GM18873 (cell line): ENCODE data around the gene CLEC20A.
A peak's percentile ranks its signal among the peaks of the same experiment; 100 is the strongest.

Source experiments
- ATAC-seq: cut with Tn5 transposase; IDR thresholded peaks from one replicate; pipeline ENCODE4 v1.9.1; 2021; ENCODE audit warnings: mild to moderate bottlenecking, moderate library complexity, moderate number of reproducible peaks; ENCODE audit not compliant: unreplicated experiment, low FRiP score

The CLEC20A gene

DNA sequence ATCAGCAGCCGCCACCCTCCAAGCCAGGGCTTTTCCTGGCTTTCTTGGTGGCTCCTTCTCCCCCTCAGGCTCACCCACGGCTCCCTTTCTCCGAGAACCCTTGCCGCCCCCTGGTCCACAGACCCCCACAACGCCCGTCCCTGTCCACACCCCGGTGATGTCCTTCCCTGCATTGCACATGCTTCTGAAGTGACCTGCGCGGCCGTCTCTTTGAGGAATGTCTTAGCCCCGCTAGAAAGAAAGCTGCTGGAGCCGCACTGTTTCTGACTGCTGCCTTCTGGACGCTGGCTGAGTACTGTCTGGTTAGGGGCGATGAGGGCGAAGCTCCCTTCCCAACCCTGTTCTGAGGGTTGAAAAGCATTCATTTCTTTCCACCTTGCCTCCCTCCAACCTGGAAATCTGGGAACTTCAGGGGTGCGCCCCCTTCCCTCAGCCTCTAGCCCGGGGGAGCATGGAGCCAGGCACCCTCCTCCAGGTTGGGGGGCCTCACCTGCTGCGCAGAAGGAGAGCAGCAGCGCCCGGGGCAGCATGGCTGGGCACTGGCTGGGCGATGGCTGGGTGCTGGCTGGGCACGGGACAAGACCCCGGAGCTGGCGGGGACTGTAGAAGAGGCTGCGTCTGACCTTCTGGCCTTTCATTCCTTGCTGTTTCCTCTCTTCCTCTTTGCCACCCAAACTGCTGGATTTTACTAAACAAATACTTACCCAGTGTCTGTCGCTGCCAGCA is at the start of gene CLEC20A:
CLEC20A (minus strand) TSS at position 555 of the 726 bp plus-strand sequence; CDS start at position 530, 25 bp downstream.
- ATAC-seq = no peak

DNA sequence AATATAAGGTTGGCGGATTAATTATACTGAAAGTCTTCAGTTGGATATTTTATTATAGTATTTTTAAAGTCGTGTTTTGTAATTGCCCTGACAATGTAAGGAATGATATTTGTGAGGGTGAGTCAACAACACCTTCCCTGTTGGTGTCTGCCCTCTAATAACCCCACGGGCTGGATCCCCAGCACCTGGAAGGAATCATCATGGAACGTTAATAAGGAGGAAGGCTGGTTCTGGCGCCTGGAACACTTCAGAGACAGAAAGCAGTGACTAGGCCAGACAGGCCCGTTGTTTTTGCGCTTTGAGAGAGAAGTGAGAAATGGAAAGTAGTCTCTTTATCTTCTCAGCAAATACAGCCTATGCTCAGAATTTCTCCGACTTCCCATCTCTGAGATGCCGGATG is 47.8 kb upstream of the CLEC20A start:
- ATAC-seq = no peak

DNA sequence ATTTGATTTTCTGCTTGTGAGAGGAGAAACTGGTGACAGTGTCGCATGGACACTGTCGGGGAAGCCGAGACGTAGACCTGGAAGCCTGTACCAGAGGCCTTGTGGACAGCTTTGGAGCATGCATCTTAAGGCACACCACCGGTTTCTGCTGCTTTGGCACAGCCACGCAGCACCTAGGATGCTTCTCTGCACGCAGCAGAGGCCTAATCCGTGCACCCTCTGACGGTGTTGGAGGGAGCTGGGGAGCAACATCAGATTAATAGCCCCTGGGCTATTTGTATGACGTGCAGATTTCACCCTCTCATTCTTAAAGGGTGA is 46.5 kb upstream of the CLEC20A start:
- ATAC-seq = peak; percentile 25

DNA sequence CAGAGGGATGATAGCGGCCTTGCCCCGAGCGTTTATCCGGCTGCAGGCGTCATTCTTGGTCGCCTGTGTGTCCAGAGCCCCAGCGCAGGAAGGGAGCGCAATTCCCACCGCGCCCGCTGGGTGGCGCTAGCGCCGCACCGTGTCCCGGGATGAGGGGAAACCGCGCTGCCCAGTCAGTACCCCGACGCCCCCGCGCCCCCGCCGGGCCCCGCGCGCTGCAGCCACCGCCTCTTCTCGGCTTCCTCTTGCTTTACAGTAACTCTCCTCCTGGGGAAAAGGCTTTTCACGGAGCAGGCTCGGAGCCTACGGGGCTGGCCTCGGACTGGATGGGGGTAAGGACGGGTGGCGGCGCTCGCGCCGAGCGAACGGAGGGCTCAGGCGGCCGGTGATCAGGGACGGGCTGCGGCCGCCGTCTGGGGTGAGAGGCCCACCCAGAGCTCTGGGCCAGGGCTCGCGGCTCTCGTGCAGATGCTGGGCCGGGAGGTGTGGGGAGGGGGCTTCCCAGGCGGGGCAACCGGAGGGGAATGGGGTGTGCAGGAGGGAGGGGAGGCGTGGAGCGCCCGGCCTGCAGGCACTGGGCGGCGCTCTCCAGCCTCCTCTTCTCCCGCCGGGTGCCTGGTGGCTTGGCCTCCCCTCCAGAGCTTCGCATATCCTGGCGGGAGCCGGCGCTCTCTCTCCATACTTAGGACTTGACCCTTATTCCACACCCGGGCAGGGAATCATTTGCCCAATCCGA is 46.0 kb upstream of the CLEC20A start:
- peak; percentile 59 for ATAC-seq

DNA sequence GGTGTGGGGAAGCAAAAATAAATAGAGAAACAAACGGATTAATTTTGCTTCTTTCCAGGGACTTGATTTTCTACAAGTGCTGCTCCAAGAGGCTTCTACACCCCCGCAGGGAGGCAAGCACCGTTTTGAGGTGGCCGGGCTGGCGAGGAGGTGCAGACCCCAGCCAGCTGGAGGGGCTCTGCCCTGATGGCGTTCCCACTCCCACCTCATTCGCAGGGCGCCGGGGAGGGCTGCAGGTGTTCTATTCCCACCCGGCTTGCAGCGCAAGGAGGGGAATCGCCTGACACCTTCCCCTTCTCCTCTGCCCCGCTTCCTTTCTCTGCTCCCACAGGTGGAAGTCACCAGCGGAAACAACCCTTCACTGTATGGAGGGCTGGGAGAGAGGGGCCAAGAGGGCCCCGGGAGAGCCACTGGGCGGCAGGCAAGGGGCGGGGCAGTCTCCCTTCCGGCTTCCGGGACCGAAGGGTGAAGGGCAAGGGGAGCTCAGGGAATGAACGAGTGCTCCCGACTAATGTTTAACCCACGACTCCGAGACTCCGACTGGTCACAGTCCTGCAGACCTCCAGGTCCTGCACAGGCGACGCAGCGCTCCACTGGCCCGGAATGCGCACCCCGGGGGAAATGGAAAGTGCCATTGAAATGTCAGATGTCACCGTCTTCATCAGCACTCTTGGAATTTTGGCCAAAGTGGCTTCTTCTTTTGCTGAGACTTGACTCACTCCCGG is 45.2 kb upstream of the CLEC20A start:
- ATAC-seq = peak; percentile 45

DNA sequence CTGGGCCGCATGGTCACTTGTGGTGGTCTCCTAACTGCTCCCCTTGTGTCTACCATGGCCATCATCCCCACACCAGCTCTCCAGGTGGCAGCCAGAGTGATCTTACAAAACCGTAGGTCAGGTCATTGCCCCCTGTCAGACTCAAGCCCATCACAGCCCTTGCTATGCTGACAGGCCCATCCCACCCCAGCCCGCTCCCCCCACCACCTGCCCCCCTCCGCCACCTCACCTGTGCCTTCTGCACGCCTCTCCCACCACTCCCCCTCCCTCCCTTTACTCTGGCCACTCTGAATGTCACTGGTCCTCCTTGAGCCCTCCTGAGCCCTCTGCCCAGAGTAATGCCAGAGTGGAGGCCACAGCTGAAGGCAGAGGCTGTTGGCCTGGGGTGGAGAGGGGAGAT is 44.6 kb upstream of the CLEC20A start:
- ATAC-seq = no peak

DNA sequence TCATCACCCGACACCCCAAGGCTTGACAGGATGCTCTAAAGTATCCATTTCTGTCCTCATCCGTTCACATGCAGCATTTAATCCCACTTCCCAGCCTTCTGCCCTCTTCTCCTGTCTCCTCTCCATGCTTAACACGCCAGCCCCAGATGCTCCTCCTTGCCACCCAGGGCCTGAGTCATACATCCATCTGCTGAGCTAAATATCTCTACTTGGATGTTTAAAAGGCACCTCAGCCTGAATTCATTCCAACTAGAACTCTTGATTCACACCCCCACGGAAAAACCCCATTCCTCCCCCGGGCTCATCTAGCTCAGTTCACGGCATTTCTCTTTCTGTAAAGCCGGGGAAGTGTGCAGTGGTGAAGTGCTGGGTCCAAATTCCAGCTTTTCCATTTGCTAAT is 43.9 kb upstream of the CLEC20A start:
- no peak for ATAC-seq

DNA sequence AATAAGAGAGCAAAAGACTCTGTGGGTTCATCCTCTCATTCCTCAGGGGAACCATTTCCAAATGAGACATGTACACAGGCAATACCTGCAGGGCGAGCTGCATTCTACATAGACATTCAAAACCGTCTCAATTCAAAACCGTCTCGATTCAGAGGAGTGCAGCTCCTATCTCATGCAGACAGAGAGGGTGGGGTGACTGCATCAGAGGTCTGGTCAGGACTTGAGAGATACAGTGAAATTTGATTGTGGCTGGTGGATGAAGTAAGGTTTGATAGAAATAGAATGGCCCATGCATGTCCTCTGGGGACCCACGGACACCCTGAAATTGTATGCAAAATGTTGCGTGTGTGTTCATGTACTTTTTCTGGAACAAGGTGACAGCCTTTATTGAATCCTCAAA is 43.4 kb upstream of the CLEC20A start:
- no peak for ATAC-seq

DNA sequence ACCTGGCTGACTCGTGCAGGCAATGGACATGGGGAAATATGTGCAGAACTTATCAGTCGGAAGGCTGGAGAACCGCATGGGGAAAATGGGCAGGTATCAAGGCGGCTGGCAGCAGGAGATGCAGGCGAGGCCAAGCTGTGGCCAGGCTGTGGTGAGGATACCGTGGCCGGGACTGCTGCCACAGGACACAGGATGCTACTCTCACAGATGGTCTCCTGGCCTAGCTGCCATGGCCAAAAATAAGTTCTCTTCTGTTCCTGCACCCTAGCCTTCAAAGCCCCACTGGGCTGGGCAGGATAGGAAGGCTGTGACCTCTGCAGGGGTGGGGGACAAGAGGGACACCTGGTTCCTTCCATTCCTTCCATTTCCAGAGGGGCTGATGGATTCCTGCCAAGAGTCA is 42.5 kb upstream of the CLEC20A start:
- ATAC-seq = no peak

DNA sequence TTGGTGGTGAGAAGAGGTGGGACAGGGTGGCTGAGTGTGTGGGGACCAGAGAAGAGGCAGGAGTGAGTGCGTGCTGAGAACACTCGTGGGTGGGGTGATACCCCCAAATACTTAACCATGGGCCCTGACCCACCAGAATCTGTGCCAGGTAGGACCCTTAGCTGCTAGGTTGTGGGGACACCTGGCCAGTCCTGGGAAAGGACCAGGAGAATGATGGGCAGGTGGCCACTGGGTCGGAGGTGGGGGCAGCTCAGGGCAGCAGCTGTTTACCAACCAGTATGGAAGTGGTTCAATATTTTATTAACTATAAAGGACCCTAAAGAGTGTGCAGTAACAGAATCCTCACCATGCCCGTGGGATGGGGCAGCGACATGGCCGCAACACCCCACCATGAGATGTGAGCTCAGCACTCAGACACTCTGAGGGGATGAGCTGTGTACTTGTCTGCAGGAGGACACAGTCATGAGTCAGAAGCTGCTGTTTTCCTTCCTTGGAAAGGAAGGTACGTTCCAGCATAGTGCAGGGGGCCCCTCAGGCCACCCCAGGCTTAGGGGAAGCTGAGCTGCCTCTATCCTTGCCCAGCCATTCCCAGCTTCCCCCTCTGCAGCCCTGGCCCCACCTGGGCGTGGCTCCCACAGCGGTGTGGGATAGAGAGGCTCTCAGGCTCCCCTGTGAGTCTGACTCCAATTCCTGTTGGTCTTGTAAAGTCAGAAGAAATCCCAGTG is 41.6 kb upstream of the CLEC20A start:
- ATAC-seq = no peak

DNA sequence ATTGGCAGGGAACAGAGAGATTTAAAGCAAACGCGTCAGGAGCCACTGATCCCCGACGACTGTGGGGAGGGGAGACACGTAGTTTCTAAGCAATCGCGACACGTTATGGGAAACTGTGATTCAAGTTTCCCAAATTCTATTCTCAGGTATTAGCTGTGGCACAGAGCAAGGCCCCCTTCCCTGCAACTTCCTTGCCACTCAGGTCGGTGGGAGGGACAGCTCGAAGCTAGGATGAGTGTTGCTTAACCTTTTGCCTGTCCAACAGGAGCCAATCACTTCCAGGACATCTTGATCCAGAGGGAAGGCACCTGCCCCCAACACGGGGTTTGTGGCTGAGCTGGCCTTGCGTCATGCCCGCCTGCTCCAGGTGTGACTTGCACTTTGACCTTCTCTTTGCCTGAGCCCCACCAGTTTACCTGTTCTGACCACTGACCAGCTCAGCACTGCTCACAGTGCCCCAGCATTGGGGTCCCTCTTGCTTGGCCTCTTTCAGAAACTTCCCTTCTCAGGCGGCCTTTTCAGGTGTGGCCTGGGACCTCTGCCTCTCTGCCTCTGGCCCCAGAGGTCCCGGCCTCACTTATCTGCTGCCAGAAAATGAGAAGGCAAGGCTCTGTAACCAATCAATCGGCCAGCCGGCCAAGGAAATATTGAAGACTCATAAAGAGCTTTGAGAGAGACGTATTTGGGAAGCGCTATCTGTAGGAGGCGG is 40.8 kb upstream of the CLEC20A start:
- ATAC-seq = no peak

DNA sequence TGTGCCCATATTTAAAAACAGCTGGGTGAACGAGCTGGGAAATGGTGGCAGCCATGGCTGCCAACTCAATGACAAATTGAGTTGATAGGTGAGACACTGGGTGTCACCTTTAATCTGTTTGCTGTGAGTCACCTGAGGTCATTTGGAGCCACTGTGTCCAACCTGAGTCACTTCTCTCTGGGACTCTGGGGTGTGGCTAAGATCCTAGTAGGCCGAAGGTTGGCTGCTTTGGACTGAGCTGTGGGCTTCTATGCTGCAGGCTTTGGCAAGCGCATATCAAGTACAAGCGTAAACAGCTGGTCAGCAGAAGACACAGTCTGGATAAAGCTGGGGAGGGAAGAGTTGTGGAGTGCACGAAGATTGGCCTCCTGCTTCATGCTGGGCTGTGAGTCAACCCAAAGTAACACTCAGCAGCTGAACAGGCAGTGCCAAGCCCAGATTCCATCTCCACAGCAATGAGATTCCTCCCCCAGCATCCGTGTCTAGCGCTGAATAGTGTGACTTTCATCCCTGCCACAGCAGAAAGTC is 40.1 kb upstream of the CLEC20A start:
- no peak for ATAC-seq

DNA sequence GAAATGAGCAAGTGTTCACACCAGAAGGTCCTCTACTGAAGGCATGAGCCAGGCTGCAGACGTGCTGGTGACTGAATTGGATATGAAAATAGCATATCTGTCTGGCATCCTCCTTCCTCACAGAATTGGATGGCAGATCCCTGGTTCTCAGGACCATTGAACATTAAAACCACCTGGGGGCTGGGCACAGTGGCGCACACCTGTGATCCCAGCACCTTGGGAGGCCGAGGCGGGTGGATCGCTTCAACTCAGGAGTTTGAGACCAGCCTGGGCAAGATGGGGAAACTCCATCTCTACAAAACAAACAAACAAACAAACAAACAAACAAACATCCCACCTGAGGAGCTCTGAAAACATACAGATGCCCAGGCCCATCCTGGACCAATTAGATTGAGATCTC is 39.6 kb upstream of the CLEC20A start:
- no peak for ATAC-seq

DNA sequence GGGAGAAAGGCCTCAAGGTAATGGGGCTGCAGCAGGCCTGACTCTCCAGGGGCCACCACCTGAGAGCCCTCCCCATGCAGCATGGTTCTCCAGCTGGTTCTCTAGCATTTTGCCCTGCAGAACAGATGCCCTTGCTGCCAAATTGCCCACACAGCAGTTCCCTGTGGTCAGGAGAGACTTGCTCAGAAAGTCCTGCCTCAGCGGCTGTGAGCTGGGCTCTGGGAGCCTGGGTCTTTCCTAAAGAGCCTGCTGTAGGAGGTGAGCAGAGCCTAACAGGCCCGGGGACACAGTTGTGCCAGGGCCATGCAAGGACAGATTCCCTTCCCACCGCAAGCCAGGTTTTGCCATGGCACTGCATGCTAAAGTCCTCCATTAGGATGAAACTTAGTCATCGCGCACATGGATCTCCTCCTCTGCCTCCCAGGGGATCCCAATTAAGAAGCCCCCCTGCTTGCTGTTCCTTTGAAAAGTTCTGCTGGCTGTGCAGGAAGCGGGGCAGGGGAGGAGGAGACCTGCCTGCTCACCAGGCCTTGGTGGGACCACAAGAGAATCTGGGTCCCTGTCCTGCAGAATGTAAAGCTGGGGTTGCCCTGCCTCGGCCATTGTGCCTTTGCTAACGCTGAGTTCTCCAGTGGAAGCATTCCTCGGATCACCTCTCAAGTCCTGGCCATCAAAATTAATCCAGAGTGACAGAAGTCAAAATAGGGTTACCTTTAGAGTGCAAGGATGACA is 37.5 kb upstream of the CLEC20A start:
- no peak for ATAC-seq

DNA sequence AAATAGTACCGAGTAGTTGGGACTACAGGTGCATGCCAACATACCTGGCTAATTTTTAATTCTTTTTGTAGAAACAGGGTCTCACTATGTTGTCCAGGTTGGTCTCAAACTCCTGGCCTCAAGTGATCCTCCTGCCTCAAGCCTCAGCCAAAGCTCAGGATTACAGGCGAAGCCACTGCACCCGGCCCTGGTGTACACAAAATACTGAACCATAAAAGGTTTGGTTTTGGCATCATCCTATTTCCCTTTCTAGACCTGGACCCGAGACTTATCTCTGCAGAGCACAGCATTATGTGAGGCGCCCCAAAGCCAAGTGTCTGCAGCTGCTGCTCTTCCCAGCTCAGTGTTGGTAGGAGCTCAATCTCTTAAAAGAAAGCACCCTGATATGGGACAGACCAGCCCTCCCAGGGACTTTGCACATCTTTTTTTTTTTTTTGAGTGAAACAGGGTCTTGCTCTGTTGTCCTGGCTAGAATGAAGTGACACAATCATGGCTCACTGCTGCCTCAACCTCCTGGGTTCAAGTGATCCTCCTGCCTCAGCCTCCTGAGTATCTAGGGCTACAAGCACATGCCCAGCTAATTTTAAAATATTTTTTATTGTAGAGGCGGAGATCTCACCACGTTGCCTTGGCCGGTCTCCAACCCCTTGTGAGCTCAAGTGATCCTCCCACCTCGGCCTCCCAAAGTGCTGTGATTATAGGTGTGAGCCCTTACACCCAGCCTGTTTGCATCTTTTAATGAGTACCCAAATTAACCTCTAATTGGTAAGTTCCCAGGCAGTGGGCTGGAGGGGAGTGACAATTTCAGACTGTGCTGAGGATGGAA is 36.6 kb upstream of the CLEC20A start:
- ATAC-seq = no peak

DNA sequence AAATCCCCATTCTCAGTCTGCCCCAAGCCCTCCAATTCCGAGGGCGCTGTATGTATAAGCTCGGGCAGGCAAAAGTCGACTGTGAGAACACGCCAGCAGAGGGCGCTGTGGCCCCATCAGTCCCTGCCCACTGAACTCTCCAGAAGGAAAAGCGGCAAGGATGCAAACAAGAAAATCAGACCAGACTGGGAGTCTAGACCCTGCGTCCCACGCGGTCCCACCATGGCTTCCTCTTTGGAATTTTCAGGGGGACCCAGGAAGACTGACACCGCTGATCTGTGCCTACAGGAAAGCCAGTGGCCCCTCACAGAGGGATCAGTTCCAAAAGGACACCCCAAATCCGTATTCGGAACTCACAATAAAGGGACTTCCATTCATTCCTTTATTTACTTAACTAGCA is 35.6 kb upstream of the CLEC20A start:
- no peak for ATAC-seq

DNA sequence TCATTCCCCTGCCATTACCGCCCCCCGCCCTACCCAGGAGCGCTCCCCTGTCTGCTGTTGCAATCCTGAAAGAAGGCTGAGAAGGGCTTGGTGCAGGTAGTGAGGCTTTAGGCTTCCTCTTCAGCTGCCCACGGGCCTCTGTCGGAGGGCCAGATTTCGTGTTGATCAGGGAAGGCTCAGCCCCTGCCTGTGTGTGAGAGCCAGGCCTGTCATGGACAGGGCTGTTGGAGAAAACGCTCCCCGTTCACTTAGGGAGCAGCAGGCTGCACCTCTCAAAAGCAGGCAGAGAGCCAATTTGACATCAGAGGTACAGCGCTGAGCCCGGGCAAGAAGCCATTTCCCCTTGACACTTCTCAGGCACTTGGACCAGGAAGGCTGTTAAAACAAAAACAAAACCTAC is 35.1 kb upstream of the CLEC20A start:
- ATAC-seq = no peak

DNA sequence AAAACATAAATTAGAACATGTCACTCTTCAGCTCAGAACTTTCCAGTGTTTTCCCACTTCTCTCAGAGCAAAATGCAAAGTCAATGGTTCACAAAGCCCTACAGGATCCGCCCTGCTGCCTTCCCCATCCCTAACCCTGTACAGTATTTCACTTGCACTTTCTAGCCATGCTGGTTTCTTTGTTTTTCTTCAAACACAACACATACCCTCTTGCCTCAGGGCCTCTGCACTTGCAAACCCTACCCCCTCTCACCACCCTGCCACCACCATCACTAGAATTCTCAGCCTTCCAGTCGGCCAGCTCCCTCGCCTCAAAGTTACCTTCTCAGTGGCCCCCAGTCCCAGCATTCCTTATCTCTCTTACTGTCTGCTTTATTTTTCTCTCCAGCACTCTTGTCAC is 33.7 kb upstream of the CLEC20A start:
- ATAC-seq = no peak

DNA sequence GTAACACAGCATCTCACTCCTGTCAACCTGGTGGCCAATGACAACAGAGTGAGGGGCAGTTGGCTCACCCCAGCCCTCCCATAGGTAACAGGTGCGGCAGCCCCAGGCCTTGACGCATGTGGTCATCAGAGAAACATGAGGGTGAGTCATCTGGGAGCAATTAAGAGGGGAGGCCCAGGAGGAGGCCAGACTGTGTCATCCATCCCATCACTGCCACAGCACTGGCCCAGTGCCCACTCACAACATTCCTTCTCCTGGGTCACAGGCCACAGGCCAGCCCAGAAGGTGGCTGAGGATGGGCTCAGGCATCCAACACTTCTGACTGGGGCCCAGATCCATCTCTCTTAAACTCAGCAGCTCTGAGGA is 33.3 kb upstream of the CLEC20A start:
- ATAC-seq = no peak
